NCI-H1436 treated with DMSO at 0.1 percent for 48 hours (cell line): ENCODE measurements around the gene HEPHL1.
"Not testable (repeated sequence)": the region's sequence is repeated elsewhere in the genome, so short reads cannot be mapped to it uniquely, and the experiment has no call there.

Source experiments
- DNase-seq: peaks from one replicate; lab custom pipeline; 2025; lab: John Stamatoyannopoulos, UW

The HEPHL1 gene

GRCh38 chr11:94150056-94150455, 128.9 kb downstream of the HEPHL1 start:
- no peak for DNase-seq

DNA sequence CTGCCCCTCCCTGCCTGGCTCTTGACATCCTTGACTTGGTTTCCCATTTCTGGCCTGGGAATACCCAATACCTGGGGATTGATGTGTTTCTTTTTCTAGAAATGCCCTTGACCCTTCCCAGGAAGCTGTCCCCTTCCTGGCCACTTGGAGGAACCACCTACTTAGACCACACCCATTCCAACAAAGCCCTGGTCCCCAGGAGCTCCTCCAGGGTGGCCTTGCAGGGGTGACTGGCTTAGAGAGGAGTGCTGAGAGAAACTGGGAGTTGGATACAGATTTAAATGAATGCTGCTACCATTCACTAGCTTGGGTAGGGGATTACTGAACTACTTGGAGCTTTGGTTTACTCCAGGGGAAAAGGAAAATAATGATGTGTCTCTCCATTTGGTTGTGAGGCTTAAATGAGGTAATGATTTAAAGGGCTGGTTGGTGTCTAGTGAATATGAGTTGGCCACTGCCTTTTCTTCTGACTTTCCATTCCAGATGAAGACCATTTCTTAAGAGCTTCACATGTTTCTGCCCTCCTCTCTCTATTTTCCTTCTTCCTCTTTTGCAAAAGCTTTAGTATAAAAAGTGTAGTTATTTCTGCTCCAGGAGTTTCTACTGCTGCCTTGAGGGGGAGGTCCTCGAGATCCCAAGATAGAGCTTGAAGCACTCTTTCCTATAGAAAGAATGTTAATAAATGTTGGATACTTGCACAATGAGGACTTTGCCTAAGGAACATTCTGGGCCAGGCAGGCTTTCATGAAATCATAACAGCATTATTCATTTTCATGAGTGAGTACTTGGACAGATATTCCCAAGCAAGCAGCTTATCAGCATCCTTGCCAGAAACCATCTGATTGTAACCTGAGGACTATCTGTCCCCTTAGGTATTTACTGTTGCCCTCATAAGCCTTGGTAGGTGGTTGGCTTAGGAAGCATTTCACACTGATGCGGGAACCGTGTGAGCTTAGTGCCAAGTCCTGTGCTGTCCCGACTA, 129.8 kb downstream of the HEPHL1 start:
- no peak for DNase-seq

DNA sequence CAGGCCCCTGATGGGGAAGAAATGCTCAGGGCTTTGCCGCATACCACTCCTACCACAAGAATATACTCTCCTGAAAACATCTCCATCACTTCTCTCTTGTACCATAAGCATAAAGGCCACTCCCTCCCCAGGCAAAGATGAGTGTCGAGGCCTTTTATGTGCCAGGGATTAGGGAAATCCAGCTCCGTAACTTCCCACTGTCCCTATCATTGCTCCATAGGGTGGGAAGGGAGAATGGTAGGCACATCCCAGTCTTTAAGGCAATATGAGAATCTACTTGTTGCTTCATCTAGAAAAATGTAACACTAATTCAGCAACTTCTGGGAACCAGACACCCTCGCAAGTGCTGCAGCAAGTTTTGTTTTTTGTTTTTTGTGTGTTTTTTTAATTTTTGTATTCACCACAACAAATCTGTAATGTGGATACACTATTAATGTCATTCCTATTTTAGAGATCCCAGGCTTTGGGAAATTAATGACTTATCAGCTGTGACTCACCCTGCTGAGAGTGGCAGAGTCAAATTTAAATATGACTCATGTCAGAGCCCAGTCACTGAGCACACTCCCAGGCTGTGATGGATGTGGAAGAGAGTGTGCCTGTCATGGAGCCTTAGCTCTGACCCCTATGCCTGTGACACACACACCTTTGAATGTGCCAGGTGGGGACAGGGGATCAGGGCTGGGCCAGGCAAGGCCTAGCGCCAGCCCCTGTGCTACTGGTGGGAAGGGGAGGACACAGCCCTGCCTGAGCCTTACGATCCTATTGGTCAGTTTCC, 130.9 kb downstream of the HEPHL1 start:
- DNase-seq, result no peak

- no peak for DNase-seq
These were observed 131.5 kb downstream of the HEPHL1 start for GRCh38 chr11:94152678-94153065.

DNA sequence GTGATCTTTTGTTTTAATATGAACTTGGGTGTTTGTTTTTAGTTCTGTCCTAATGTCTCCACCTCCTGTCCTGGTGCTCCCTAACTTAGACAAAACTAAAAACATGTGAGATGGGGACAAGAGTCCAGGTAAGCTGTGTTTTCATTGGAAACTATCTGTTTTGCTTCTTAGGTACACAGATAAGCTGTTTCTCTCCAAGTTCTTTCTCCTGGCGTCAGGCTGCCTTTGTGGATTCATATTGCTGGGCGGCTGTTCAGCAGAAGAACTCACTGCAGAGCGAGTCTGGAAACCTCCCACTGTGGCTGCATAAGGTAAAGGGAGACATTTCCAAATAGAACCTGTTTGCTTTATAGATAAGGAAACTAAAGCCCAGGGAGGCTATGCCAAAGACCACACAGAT, 132.2 kb downstream of the HEPHL1 start:
- no peak for DNase-seq

GRCh38 chr11:94154095-94154856, 133.1 kb downstream of the HEPHL1 start:
- no peak for DNase-seq

DNA sequence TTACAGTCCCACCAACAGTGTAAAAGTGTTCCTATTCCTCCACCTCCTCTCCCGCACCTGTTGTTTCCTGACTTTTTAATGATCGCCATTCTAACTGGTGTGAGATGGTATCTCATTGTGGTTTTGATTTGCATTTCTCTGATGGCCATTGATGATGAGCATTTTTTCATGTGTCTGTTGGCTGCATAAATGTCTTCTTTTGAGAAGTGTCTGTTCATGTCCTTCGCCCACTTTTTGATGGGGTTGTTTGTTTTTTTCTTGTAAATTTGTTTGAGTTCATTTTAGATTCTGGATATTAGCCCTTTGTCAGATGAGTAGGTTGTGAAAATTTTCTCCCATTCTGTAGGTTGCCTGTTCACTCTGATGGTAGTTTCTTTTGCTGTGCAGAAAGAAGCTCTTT, 136.2 kb downstream of the HEPHL1 start:
- not testable (repeated sequence) for DNase-seq
